C4-2B (cell line): Measurements from ENCODE around the gene SORCS2.

Experiments
- H3K27ac ChIP-seq: fragments of 450-650 bp; 2 replicates; pipeline ENCODE4 v1.5.1; 2017
- ZFX ChIP-seq: fragments of 450-650 bp; IDR thresholded peaks from 2 replicates; pipeline ENCODE4 v1.6.1; 2017
- TF ChIP-seq, protein P1 (sequence below): fragments of 450-650 bp; conservative IDR thresholded peaks from 2 replicates; pipeline ENCODE4 v1.5.1; 2017; ENCODE audit warnings: mild to moderate bottlenecking

The SORCS2 gene

GRCh38 chr4:7649741-7650531, 457.6 kb downstream of the SORCS2 start:
- H3K27ac ChIP-seq = no peak overlapping the region
- TF ChIP-seq, protein P1, sequence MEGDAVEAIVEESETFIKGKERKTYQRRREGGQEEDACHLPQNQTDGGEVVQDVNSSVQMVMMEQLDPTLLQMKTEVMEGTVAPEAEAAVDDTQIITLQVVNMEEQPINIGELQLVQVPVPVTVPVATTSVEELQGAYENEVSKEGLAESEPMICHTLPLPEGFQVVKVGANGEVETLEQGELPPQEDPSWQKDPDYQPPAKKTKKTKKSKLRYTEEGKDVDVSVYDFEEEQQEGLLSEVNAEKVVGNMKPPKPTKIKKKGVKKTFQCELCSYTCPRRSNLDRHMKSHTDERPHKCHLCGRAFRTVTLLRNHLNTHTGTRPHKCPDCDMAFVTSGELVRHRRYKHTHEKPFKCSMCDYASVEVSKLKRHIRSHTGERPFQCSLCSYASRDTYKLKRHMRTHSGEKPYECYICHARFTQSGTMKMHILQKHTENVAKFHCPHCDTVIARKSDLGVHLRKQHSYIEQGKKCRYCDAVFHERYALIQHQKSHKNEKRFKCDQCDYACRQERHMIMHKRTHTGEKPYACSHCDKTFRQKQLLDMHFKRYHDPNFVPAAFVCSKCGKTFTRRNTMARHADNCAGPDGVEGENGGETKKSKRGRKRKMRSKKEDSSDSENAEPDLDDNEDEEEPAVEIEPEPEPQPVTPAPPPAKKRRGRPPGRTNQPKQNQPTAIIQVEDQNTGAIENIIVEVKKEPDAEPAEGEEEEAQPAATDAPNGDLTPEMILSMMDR = no peak
- TF ChIP-seq ZFX = no peak

DNA sequence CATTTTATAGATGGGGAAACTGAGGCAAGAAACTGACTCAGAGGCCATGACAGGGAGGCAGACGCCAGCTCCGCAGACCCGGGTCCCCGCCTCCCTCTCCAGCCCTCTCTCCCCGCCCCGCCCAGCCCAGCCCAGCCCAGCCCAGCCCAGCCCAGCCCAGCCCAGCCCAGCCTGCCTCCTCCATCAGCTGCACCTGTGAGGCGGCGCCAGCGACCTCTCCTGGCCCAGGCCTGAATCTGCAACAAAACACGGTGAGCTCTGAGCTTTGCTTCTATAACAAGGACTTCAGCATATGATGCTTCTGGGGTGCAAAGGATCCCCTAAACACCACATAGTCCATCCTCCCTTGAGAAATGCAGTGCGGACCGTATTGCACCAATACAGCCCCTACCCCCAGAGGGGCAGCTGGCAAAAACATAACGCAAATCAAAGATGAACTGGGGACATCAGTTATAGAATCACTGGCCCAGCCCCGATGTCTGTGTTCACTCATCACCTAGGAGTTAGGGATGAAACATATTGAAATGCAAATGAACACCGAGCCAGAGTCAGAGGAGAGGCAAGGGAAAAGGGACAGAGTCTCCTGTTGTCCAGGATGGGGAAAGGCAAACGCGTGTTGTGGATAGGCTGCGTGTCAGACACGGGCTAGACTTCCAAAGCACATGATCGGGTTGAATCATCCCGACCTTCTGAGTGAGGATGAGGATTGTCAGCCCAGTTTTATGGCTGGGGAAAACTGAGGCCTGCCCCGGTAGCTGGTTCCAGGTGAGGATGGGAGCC, 458.5 kb downstream of the SORCS2 start:
- TF ChIP-seq, protein P1 = no peak; the same call in 1 of the 2 replicates
- TF ChIP-seq ZFX = no peak
- no peak overlapping the region for H3K27ac ChIP-seq

DNA sequence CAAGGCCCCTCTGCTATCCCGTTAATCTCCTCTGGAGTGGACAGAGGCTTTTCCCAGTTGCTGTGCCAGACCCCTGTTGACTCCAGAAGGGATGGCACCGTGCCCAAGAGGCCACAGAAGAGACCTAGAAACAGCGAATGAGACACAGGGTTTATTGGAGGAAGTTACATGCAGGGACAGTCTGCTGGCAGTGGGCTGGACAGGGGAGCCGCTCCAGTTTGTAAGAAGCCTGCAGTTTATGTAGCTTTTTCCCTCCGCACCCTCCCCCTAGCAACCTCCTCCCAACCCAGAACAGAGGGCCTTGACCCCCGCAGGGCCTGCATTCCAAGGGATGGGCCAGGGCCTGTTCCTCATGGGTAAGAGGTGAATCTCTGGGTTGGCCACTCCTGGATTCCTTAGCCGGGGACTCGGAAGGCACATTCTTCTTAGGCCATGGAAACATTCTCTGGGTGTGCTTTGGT, 459.2 kb downstream of the SORCS2 start:
- no peak overlapping the region for H3K27ac ChIP-seq
- TF ChIP-seq, protein P1 = no peak
- no peak for TF ChIP-seq ZFX

GRCh38 chr4:7652006-7652405, 459.7 kb downstream of the SORCS2 start:
- no peak for TF ChIP-seq ZFX
- TF ChIP-seq, protein P1 = no peak
- H3K27ac ChIP-seq = no peak overlapping the region

DNA sequence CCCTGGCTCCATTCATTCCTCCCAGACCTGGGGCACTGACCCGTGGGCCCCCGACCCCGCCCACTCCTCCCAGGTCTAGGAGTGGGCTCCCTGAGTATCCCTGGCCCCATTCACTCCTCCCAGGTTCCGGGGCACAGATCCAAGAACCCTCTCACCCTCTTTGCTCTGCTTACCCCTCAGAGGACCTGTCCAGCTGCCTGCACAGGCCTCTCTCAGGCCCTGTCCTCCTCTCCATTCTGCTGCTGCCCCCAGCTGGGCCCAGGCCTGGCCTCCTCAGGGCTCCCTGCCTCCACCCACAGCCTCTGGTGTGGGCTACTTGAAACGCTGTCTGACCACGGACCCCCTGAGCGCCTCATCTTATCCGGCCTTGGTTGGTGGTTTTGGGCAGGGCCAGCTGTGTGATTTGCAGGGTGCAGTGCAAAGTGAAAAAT, 460.1 kb downstream of the SORCS2 start:
- H3K27ac ChIP-seq = no peak overlapping the region
- TF ChIP-seq, protein P1 = no peak
- no peak for TF ChIP-seq ZFX

GRCh38 chr4:7652906-7653305, 460.6 kb downstream of the SORCS2 start:
- no peak overlapping the region for H3K27ac ChIP-seq
- no peak for TF ChIP-seq ZFX
- TF ChIP-seq, protein P1 = no peak
